GM23338 (cell line): ENCODE measurements around the gene LRRN4CL. TPM values are rescaled to one million over a fixed set of nuclear protein-coding genes. Genes with fewer than 3 reads are reported as not detected.

ENCODE experiments used
- ATAC-seq: fragments of 200-7000 bp; cut with Tn5 transposase; 3 replicates; pipeline ENCODE4 v1.9.1; 2020
- DNase-seq: peaks from one replicate; pipeline ENCODE4 v3.0.0-alpha.2; 2015; ENCODE audit warnings: low spot score
- H2AFZ ChIP-seq: fragments of 200-600 bp; sonication (generic); 2 replicates; pipeline ENCODE4 v1.8.0; 2016; ENCODE audit warnings: antibody characterized with exemption, mild to moderate bottlenecking, moderate library complexity
- H3F3A ChIP-seq: fragments of 200-600 bp; sonication (generic); replicated peaks from 2 replicates; pipeline ENCODE4 v1.8.0; 2017; ENCODE audit warnings: antibody characterized with exemption, mixed run types, low read depth
- H3K27ac ChIP-seq: fragments of 200-600 bp; sonication (generic); 2 replicates; pipeline ENCODE4 v1.6.1; 2016; ENCODE audit warnings: low read depth
- H3K27me3 ChIP-seq: fragments of 200-600 bp; sonication (generic); 2 replicates; pipeline ENCODE4 v1.8.0; 2016; ENCODE audit warnings: mild to moderate bottlenecking, mixed run types, moderate library complexity; ENCODE audit not compliant: insufficient read depth
- H3K36me3 ChIP-seq: fragments of 200-600 bp; sonication (generic); 2 replicates; pipeline ENCODE4 v1.8.0; 2016; ENCODE audit warnings: mild to moderate bottlenecking; ENCODE audit not compliant: insufficient read depth
- H3K4me1 ChIP-seq: fragments of 200-600 bp; sonication (generic); 2 replicates; pipeline ENCODE4 v1.8.0; 2016; ENCODE audit warnings: mild to moderate bottlenecking, moderate library complexity; ENCODE audit not compliant: insufficient read depth
- H3K4me2 ChIP-seq: fragments of 200-600 bp; sonication (generic); 2 replicates; pipeline ENCODE4 v1.7.1; 2017; ENCODE audit warnings: mixed run types
- H3K4me3 ChIP-seq: fragments of 200-600 bp; sonication (generic); 2 replicates; pipeline ENCODE4 v1.6.1; 2016; ENCODE audit warnings: mixed run types
- H3K79me2 ChIP-seq: fragments of 200-600 bp; sonication (generic); replicated peaks from 2 replicates; pipeline ENCODE4 v1.8.0; 2017; ENCODE audit warnings: mild to moderate bottlenecking; ENCODE audit not compliant: insufficient read depth
- H3K9me2 ChIP-seq: fragments of 200-600 bp; sonication (generic); 2 replicates; pipeline ENCODE4 v1.8.0; 2017; ENCODE audit not compliant: insufficient read depth
- H4K20me1 ChIP-seq: fragments of 200-600 bp; sonication (generic); replicated peaks from 2 replicates; pipeline ENCODE4 v1.8.0; 2017; ENCODE audit warnings: mild to moderate bottlenecking; ENCODE audit not compliant: insufficient read depth
- H3K27ac Mint-ChIP-seq: 2 replicates; pipeline ENCODE4 v1.8.0; 2020; ENCODE audit warnings: inconsistent platforms, mild to moderate bottlenecking, moderate library complexity, mixed read lengths
- H3K27me3 Mint-ChIP-seq: 3 replicates; pipeline ENCODE4 v1.8.0; 2022; ENCODE audit warnings: low read depth, mild to moderate bottlenecking, moderate library complexity, mixed read lengths, inconsistent platforms; ENCODE audit not compliant: insufficient read depth, poor library complexity
- H3K36me3 Mint-ChIP-seq: 3 replicates; pipeline ENCODE4 v1.8.0; 2021; ENCODE audit warnings: low read depth, mild to moderate bottlenecking, inconsistent platforms, moderate library complexity, mixed read lengths
- H3K4me1 Mint-ChIP-seq: 3 replicates; pipeline ENCODE4 v1.8.0; 2020; ENCODE audit warnings: mild to moderate bottlenecking, inconsistent platforms, mixed read lengths
- H3K4me3 Mint-ChIP-seq: 3 replicates; pipeline ENCODE4 v1.8.0; 2021; ENCODE audit warnings: moderate library complexity, mild to moderate bottlenecking, inconsistent platforms, mixed read lengths
- H3K9me3 Mint-ChIP-seq: 3 replicates; pipeline ENCODE4 v1.8.0; 2020; ENCODE audit warnings: moderate library complexity, mild to moderate bottlenecking, inconsistent platforms, mixed read lengths
- EZH2phosphoT487 ChIP-seq: fragments of 200-600 bp; sonication (generic); IDR thresholded peaks from one replicate; pipeline ENCODE4 v1.8.1; 2018; ENCODE audit warnings: antibody characterized with exemption; ENCODE audit not compliant: unreplicated experiment
- STAT1 ChIP-seq: IDR thresholded peaks from one replicate; pipeline ENCODE4 v1.6.1; 2016; ENCODE audit warnings: antibody characterized with exemption; ENCODE audit not compliant: unreplicated experiment
- ZNF331 ChIP-seq: fragments of 250-450 bp; sonication (Bioruptor Pico); IDR thresholded peaks from 2 replicates; pipeline ENCODE4 v1.5.0; 2020; ENCODE audit warnings: low read depth, mild to moderate bottlenecking, moderate library complexity
- polyA plus RNA-seq: library from polyadenylated mRNA; unstranded; fragments of >200 nt; fragmentation: Nextera tagmentation; extraction: Ambion mirVana; gene quantifications from 2 replicates; pipeline ENCODE4 v1.2.1, GENCODE V29; 2016
- total RNA-seq: library from RNA; depleted of rRNA; stranded (reverse); fragments of >200 nt; shearing (Covaris generic); gene quantifications from 2 replicates; pipeline ENCODE4 v1.2.3, GENCODE V29; 2014
- TF ChIP-seq, protein P1 (sequence below): fragments of 250-450 bp; sonication (Bioruptor Pico); IDR thresholded peaks from 2 replicates; pipeline ENCODE4 v1.5.0; 2020; ENCODE audit warnings: mild to moderate bottlenecking, moderate library complexity
- TF ChIP-seq, protein P2 (sequence below): IDR thresholded peaks from 2 replicates; pipeline ENCODE4 v1.6.1; 2016; ENCODE audit warnings: antibody characterized with exemption
- TF ChIP-seq, protein P3 (sequence below), 2 experiments: fragments of 200-600 bp in 1 of 2; sonication (generic) in 1 of 2; conservative IDR thresholded peaks; 2 replicates each; pipeline versions ENCODE4 v1.5.1 to v1.6.1; 2016 to 2017; ENCODE audit warnings: antibody characterized with exemption in 2 of 2, low read depth in 2 of 2, mild to moderate bottlenecking in 2 of 2, moderate library complexity in 1 of 2

LRRN4CL gene
- total and polyA plus RNA-seq, 2 experiments from 2014 or later = 0.08 to 0.21 TPM

DNA sequence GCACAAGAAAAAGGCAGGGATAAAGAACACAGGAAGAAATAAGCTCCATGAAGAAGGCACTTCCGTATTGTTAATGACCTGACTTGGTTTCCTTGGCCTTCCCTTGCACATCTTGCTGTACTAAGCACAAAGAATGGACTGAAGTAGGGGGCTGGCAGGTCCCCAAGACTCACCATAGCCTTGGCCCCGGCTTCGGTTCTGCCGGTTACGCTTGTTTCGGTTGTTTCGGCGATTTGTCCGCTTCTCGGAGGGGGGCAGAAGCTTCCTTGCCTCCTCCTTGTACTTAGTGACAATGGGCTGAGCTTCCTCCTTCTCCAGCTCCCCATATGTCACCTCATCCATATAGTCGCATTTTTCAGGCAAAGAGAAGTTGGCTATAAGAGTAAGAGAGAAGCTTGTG lies 27.5 kb upstream of the LRRN4CL start:
- H3K27ac ChIP-seq = no peak overlapping the region
- H3K36me3 ChIP-seq = peaks cover 88% of the 10 kb centered on the region

More for the DNA sequence above, 27.5 kb upstream of the LRRN4CL start:
- Mint-ChIP-seq H3K27ac (no peak overlapping the region), H3K27me3 (no peaks in the 10 kb centered on the region), H3K4me1 (peaks cover 47% of the 10 kb centered on the region), H3K9me3 (no peaks in the 10 kb centered on the region), H3K36me3 (peaks cover 95% of the 10 kb centered on the region), H3K4me3 (no peak overlapping the region)
- no peak overlapping the region for H2AFZ ChIP-seq
- no peak for TF ChIP-seq EZH2phosphoT487
- TF ChIP-seq, protein P1, sequence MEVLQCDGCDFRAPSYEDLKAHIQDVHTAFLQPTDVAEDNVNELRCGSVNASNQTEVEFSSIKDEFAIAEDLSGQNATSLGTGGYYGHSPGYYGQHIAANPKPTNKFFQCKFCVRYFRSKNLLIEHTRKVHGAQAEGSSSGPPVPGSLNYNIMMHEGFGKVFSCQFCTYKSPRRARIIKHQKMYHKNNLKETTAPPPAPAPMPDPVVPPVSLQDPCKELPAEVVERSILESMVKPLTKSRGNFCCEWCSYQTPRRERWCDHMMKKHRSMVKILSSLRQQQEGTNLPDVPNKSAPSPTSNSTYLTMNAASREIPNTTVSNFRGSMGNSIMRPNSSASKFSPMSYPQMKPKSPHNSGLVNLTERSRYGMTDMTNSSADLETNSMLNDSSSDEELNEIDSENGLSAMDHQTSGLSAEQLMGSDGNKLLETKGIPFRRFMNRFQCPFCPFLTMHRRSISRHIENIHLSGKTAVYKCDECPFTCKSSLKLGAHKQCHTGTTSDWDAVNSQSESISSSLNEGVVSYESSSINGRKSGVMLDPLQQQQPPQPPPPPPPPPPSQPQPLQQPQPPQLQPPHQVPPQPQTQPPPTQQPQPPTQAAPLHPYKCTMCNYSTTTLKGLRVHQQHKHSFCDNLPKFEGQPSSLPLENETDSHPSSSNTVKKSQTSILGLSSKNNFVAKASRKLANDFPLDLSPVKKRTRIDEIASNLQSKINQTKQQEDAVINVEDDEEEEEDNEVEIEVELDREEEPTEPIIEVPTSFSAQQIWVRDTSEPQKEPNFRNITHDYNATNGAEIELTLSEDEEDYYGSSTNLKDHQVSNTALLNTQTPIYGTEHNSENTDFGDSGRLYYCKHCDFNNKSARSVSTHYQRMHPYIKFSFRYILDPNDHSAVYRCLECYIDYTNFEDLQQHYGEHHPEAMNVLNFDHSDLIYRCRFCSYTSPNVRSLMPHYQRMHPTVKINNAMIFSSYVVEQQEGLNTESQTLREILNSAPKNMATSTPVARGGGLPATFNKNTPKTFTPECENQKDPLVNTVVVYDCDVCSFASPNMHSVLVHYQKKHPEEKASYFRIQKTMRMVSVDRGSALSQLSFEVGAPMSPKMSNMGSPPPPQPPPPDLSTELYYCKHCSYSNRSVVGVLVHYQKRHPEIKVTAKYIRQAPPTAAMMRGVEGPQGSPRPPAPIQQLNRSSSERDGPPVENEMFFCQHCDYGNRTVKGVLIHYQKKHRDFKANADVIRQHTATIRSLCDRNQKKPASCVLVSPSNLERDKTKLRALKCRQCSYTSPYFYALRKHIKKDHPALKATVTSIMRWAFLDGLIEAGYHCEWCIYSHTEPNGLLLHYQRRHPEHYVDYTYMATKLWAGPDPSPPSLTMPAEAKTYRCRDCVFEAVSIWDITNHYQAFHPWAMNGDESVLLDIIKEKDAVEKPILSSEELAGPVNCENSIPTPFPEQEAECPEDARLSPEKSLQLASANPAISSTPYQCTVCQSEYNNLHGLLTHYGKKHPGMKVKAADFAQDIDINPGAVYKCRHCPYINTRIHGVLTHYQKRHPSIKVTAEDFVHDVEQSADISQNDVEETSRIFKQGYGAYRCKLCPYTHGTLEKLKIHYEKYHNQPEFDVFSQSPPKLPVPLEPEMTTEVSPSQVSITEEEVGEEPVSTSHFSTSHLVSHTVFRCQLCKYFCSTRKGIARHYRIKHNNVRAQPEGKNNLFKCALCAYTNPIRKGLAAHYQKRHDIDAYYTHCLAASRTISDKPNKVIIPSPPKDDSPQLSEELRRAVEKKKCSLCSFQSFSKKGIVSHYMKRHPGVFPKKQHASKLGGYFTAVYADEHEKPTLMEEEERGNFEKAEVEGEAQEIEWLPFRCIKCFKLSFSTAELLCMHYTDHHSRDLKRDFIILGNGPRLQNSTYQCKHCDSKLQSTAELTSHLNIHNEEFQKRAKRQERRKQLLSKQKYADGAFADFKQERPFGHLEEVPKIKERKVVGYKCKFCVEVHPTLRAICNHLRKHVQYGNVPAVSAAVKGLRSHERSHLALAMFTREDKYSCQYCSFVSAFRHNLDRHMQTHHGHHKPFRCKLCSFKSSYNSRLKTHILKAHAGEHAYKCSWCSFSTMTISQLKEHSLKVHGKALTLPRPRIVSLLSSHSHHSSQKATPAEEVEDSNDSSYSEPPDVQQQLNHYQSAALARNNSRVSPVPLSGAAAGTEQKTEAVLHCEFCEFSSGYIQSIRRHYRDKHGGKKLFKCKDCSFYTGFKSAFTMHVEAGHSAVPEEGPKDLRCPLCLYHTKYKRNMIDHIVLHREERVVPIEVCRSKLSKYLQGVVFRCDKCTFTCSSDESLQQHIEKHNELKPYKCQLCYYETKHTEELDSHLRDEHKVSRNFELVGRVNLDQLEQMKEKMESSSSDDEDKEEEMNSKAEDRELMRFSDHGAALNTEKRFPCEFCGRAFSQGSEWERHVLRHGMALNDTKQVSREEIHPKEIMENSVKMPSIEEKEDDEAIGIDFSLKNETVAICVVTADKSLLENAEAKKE (CRISPR knock-in tag) = no peak
- TF ChIP-seq, protein P2, sequence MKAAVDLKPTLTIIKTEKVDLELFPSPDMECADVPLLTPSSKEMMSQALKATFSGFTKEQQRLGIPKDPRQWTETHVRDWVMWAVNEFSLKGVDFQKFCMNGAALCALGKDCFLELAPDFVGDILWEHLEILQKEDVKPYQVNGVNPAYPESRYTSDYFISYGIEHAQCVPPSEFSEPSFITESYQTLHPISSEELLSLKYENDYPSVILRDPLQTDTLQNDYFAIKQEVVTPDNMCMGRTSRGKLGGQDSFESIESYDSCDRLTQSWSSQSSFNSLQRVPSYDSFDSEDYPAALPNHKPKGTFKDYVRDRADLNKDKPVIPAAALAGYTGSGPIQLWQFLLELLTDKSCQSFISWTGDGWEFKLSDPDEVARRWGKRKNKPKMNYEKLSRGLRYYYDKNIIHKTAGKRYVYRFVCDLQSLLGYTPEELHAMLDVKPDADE = no peak
- TF ChIP-seq, protein P3, sequence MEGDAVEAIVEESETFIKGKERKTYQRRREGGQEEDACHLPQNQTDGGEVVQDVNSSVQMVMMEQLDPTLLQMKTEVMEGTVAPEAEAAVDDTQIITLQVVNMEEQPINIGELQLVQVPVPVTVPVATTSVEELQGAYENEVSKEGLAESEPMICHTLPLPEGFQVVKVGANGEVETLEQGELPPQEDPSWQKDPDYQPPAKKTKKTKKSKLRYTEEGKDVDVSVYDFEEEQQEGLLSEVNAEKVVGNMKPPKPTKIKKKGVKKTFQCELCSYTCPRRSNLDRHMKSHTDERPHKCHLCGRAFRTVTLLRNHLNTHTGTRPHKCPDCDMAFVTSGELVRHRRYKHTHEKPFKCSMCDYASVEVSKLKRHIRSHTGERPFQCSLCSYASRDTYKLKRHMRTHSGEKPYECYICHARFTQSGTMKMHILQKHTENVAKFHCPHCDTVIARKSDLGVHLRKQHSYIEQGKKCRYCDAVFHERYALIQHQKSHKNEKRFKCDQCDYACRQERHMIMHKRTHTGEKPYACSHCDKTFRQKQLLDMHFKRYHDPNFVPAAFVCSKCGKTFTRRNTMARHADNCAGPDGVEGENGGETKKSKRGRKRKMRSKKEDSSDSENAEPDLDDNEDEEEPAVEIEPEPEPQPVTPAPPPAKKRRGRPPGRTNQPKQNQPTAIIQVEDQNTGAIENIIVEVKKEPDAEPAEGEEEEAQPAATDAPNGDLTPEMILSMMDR (conservative IDR thresholded peaks at IDR 0.05; ENCODE audit: low read depth in 2 of 2) = no peak
- TF ChIP-seq STAT1 = no peak
- no peak for TF ChIP-seq ZNF331 (CRISPR knock-in tag)
- peaks cover 24% of the 10 kb centered on the region for H4K20me1 ChIP-seq
- H3K4me2 ChIP-seq = no peak overlapping the region
- peaks cover 60% of the 10 kb centered on the region for H3F3A ChIP-seq
- ATAC-seq (no peak), DNase-seq (no peak)
- H3K9me2 ChIP-seq = no peaks in the 10 kb centered on the region
- no peaks in the 10 kb centered on the region for H3K27me3 ChIP-seq
- H3K4me1 ChIP-seq = peaks cover 3% of the 10 kb centered on the region; the same call in 1 of the 2 replicates
- H3K79me2 ChIP-seq = peaks cover 37% of the 10 kb centered on the region
- H3K4me3 ChIP-seq = no peak overlapping the region
